ENCODE measurements around the gene PKN2.
"Not testable (repeated sequence)": the region's sequence is repeated elsewhere in the genome, so short reads cannot be mapped to it uniquely, and the experiment has no call there.

PKN2 gene

DNA sequence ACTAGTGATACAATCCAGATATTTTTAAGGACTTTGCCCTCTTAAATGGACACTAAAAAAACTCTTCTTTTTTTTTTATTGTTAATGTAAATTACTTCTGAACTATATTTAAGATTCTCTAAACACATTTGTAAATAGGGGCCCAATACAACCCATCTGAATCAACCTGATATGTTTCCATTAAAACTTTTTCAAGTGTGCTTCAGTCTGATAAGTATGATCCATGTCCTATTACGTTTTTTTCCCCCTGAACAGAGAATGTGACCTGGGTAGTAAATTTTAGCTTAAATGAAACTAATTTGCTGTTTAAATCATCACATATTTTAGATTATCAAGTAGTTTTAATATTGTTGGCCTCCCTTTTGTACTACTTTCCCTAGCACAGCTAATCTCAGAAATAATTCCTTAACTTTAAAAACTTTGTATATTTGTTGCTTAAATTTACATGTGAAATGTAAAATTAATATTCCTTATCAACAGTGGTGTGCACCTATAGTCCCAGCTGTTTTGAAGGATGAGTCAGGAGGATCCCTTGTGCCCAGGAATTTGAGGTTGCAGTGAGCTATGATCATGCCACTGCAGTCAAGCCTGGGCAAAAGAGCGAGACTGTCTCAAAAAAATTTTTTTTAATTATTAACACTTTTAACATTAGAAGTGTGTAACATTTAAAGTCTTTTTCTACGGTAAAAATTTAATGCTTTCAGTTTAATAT lies 3.0 kb upstream of the PKN2 start:
- DNase-seq = no peak

DNA sequence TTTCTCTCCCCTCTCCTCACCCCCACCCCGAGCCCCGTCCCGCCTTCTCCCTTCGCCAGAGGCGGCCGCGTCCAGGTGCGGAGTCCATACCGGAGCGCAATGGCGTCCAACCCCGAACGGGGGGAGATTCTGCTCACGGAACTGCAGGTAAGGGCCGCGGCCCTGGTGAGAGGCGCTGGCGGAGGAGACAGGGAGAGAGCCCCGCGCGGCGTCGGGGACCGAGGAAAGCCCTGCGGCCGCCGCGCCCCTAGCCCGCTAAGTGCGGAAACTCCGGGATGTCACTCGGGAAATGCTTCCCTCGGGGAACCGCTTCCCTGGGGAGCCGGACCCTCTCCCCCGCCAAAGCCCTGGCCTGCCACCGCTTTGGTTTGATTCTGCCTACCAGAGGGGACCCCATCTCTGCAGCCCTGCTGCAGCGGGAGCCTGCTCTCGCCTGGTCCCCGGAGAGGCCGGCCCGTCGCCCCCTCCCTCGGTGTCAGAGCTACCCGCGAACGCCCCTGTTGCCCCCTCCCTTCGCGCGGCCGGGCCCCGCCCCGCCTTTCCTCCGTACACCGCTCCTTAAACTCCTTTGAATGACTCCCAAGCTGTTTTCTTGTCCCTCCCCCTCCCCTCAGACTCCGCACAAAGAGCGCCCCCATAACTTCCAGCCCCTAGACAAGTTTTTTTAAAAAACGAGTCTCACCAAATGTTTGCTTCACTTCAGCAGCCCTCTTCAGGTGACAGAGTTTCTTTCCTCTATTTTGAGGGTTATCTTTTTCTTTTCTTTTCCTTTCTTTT lies 597 bp downstream of the PKN2 start:
- no peak for DNase-seq

DNA sequence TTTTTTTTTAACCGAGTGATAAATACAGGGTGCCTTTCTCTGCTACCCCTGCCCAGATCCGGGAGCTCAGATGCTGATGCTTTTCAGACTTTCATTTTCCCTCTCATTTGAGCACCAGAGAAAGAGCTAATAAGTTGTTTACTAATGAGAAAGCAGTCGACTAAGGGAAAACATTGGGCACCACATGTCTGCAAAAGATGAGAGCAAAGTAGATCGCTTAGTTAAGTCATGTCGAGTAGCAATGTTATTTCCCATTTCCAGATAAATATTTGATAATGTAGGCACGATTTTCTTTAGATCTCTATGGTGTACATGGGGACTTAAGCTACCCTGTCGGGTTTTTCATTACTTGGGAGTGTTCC lies 1.2 kb downstream of the PKN2 start:
- DNase-seq = no peak

GRCh38 chr1:88691540-88691939 lies 7.5 kb downstream of the PKN2 start:
- no peak for DNase-seq

DNA sequence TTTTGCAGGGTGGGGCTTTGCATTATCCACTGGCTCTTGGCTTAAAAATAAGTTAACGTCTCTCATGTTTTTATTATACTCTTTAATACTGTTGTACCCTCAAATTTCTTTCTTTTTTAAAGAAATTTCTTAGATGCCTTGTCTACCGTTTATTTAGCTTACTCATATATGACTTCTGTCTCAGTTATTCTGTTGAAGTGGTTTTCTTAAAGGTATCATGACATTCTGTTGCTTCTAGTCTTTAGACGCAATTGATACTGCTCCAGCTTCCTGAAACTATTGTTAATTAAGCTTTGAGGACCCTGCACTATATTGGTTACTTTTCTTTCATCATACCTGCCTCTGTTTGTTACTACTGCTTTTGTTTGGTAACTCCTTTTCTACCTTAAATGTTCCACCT lies 11.7 kb downstream of the PKN2 start:
- no peak for DNase-seq

DNA sequence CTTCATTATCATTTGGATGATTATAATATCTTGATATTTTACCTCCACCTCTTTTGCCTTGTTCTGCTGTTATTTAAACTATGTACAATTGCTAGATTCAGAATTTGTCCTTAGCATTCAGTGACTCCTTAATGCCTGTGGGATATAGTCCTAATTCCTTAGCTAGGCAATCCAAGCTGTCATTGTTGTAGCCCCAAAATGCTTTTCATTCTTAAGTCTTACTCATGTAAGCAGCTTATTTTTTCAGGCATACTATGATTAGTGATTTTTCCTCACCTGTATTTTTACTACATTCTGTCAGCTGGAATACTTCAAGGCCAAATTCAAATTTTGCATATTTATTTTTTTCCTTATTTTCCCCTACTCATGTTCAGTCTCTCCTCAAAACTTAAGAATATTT lies 13.4 kb downstream of the PKN2 start:
- DNase-seq = no peak

GRCh38 chr1:88698140-88698539 lies 14.1 kb downstream of the PKN2 start:
- DNase-seq = no peak

- DNase-seq = no peak
Measured at GRCh38 chr1:88698764-88699163, 14.7 kb downstream of the PKN2 start.

- DNase-seq = no peak
Measured at GRCh38 chr1:88700425-88701013, 16.4 kb downstream of the PKN2 start.

DNA sequence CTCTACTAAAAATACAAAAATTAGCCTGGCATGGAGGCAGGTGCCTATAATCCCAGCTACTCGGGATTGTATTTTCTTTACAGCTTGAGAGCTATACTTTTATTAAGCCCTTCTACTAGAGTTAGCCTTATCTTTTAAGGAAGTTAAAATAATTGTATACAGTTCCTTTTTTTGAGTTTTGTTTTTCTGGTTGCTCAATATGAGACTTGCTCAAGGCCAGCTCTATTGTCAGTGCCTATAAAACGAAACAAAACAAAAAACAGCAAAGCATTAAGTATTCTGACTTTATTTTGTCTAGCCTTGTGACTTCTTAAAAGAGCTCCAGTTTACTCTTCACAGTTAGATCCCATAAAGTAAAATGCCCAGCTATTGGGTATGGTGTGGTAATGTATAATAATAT lies 17.2 kb downstream of the PKN2 start:
- no peak for DNase-seq

DNA sequence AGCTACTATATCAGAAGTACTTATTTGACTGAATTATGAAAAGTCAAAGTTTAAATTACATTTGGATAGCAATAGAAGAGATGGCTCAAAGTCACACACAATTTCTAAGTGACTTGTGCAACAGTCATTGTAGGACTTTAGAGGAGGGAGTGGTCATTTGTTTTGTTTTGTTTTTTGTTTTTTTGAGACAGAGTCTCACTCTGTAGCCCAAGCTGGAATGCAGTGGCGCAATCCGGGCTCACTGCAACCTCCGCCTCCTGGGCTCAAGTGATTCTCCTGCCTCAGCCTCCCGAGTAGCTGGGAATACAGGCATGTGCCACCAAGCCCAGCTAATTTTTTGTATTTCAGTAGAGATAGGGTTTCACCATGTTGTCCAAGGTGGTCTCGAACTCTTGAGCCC lies 17.7 kb downstream of the PKN2 start:
- not testable (repeated sequence) for DNase-seq

DNA sequence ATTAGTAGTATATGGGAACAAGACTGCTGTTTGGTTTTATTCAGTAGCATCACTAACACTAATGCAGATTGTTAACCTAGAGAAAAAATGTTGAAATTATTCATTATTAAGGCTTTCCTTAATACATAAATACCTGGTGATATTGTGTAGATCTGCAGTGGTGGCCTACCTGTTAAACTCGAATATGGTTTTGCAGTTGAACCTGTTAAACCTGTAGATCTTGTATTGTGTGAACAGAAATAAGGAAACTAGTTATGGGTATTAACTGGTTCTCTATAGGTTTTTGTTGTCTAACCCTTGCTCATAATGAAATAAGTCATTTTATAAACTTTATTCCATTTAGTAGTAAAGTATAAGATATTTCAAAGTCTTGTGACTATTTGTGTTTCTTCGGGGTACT lies 23.9 kb downstream of the PKN2 start:
- DNase-seq = no peak

- DNase-seq = not testable (repeated sequence)
Measured at GRCh38 chr1:88712907-88713306, 28.8 kb downstream of the PKN2 start.

DNA sequence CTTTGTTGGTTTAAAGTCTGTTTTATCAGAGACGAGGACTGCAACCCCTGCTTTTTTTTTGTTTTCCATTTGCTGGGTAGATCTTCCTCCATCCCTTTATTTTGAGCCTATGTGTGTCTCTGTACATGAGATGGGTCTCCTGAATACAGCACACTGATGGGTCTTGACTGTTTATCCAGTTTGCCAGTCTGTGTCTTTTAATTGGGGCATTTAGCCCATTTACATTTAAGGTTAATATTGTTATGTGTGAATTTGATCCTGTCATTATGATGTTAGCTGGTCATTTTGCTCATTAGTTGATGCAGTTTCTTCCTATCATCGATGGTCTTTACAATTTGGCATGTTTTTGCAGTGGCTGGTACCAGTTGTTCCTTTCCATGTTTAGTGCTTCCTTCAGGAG lies 32.5 kb downstream of the PKN2 start:
- not testable (repeated sequence) for DNase-seq

DNA sequence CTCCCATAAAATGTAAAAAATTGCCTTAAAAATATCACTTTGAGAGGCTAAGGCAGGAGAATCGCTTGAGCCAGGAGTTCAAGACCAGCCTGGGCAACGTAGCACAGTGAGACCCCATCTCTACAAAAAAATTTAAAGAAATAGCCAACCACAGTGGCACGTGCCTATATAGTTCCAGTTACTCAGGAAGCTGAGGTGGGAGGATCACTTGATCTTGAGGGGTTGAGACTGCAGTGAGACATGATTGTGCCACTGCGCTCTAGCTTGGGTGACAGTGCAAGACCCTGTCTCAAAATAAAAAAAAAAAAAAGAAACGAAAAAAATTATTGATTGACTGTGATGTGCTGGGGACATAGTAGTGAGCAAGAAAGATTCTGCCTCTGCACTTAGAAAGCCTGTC lies 38.4 kb downstream of the PKN2 start:
- DNase-seq = no peak

GRCh38 chr1:88726697-88727096 lies 42.6 kb downstream of the PKN2 start:
- no peak for DNase-seq

DNA sequence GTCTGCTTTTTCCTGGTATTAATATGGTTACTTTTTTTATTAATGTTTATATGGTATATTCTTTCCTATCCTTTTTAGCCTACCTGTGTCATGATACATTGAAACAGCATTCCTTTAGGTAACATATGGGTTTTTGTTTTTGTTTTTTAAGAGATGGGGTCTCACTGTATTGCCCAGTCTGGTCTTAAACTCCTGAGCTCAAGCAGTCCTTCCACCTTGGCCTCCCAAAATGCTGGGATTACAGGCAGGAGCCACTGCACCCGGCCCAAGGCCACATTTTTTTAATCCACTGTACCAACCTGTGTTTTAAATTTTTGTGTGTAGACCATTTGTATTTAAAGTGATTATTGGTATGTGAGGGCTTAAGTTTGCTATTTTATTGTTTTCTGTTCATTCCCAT lies 43.1 kb downstream of the PKN2 start:
- DNase-seq = no peak

DNA sequence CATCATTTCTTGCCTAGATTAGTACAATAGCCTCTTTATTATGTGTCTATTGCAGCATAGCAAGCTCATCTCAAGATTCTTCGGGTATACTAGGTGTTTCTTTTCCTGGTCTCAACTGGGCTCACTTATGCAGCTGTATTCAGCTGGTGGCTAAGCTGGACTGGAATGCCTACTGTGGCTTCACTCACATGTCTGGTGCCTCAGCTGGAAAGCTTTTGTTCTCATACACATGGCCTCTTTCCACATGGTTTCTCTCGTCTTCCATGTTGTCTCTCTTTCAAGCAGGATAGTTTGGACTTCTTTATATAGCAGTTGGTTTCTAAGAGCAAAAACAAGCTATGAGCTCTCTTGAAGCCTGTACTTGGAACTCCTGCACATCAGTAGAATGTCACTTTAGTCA lies 45.2 kb downstream of the PKN2 start:
- no peak for DNase-seq

- DNase-seq = no peak
Measured at GRCh38 chr1:88730132-88730675, 46.1 kb downstream of the PKN2 start.

GRCh38 chr1:88730995-88731394 lies 46.9 kb downstream of the PKN2 start:
- no peak for DNase-seq

DNA sequence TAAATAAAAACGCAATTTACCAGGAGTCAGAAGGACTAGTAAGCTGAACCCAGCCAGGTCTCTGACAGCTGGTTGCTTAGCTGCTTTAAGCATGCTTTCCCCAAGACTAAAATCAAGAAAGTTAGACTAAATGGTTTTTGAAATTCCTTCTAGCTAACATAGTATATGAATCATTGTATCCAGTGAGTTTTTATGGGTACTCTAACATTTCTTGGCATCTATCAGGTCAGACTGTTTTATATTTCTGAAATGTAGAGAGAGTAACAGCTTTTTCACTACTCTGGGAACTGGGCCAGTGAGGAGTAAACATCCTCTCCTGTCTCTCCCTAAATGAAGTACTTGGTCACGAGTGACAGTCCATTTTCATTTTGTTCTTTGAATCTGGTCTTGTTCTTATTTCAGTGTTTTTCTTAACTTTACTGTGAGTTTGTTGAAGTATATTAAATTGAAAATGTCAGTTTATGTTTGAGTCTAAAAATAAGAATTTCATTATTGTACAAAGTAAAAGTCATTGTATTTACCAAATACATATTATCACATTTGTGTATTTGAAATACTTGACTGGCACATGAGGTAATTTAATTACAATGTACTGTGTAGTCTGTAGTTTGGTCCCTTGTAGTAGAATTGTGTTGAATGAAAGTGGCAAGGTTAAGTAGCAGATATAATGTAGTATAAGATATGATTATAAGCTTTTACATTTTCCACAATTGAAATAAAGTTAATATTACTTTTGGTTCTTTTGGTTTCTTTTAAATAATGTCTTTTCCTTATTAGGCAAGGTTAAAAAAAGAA lies 47.6 kb downstream of the PKN2 start:
- DNase-seq = no peak

GRCh38 chr1:88735382-88735781 lies 51.3 kb downstream of the PKN2 start:
- DNase-seq = no peak

GRCh38 chr1:88735909-88736308 lies 51.8 kb downstream of the PKN2 start:
- DNase-seq = no peak
